Astrocyte (in vitro differentiated cells and primary cell): Measurements from ENCODE around the gene RAX. TPM values are rescaled to one million over a fixed set of nuclear protein-coding genes. Genes with fewer than 3 reads are reported as not detected.

Source experiments
- DNase-seq: peaks from one replicate; pipeline ENCODE4 v3.0.0-alpha.2; 2010; ENCODE audit warnings: low read depth
- FAIRE-seq: peaks from 2 replicates; lab custom pipeline; 2011; peaks lifted over from hg19 to GRCh38; lab: Jason Lieb, UNC
- H2AFZ ChIP-seq: 2 replicates; pipeline ENCODE4 v1.6.0; 2012; ENCODE audit warnings: low read depth, low read length, inconsistent platforms
- H3K27ac ChIP-seq: 2 replicates; pipeline ENCODE4 v1.5.1; 2011; ENCODE audit warnings: low read depth, low read length, inconsistent platforms
- H3K27me3 ChIP-seq: 2 replicates; pipeline ENCODE4 v1.6.0; 2011; ENCODE audit warnings: low read length, inconsistent platforms; ENCODE audit not compliant: insufficient read depth
- H3K36me3 ChIP-seq: 2 replicates; pipeline ENCODE4 v1.5.1; 2011; ENCODE audit warnings: low read length, inconsistent platforms; ENCODE audit not compliant: insufficient read depth
- H3K4me1 ChIP-seq: 2 replicates; pipeline ENCODE4 v1.5.1; 2011; ENCODE audit warnings: low read length, inconsistent platforms; ENCODE audit not compliant: insufficient read depth
- H3K4me2 ChIP-seq: 2 replicates; pipeline ENCODE4 v1.6.0; 2012; ENCODE audit warnings: low read length, inconsistent platforms
- H3K4me3 ChIP-seq: 2 replicates; pipeline ENCODE4 v1.5.1; 2011; ENCODE audit warnings: low read depth, mild to moderate bottlenecking, low read length, inconsistent platforms; ENCODE audit not compliant: insufficient read depth
- H3K79me2 ChIP-seq: 2 replicates; pipeline ENCODE4 v1.6.0; 2012; ENCODE audit warnings: mild to moderate bottlenecking, low read length, inconsistent platforms; ENCODE audit not compliant: insufficient read depth
- H3K9ac ChIP-seq: 2 replicates; pipeline ENCODE4 v1.6.0; 2012; ENCODE audit warnings: mild to moderate bottlenecking, low read length, inconsistent platforms
- H3K9me3 ChIP-seq: 2 replicates; pipeline ENCODE4 v1.5.1; 2012; ENCODE audit warnings: low read depth, mild to moderate bottlenecking, low read length, inconsistent platforms; ENCODE audit not compliant: insufficient read depth
- H4K20me1 ChIP-seq: 2 replicates; pipeline ENCODE4 v1.6.0; 2012; ENCODE audit warnings: low read length, inconsistent platforms; ENCODE audit not compliant: insufficient read depth
- H3K27ac Mint-ChIP-seq: one replicate; pipeline ENCODE4 v1.8.0; 2021; ENCODE audit warnings: mild to moderate bottlenecking, mixed read lengths; ENCODE audit not compliant: unreplicated experiment
- H3K27me3 Mint-ChIP-seq: one replicate; pipeline ENCODE4 v1.8.0; 2021; ENCODE audit warnings: low read depth, mixed read lengths; ENCODE audit not compliant: unreplicated experiment
- H3K36me3 Mint-ChIP-seq: one replicate; pipeline ENCODE4 v1.8.0; 2021; ENCODE audit warnings: low read depth, mixed read lengths; ENCODE audit not compliant: unreplicated experiment
- H3K4me1 Mint-ChIP-seq: one replicate; pipeline ENCODE4 v1.8.0; 2021; ENCODE audit warnings: low read depth, mixed read lengths; ENCODE audit not compliant: unreplicated experiment
- H3K4me3 Mint-ChIP-seq: one replicate; pipeline ENCODE4 v1.8.0; 2021; ENCODE audit warnings: mild to moderate bottlenecking, moderate library complexity, mixed read lengths; ENCODE audit not compliant: unreplicated experiment
- H3K9me3 Mint-ChIP-seq: one replicate; pipeline ENCODE4 v1.8.0; 2021; ENCODE audit warnings: mild to moderate bottlenecking, mixed read lengths; ENCODE audit not compliant: unreplicated experiment
- CTCF ChIP-seq: IDR thresholded peaks from 2 replicates; pipeline ENCODE4 v1.5.1; 2011; ENCODE audit warnings: low read depth, mild to moderate bottlenecking, inconsistent platforms, low read length, moderate library complexity; ENCODE audit not compliant: insufficient read depth
- EZH2 ChIP-seq: IDR thresholded peaks from 2 replicates; pipeline ENCODE4 v1.6.1; 2012; ENCODE audit warnings: mild to moderate bottlenecking, low read length, inconsistent platforms; ENCODE audit not compliant: insufficient read depth
- total RNA-seq: library from RNA; stranded (reverse); gene quantifications from 2 replicates; pipeline ENCODE4 v1.2.1, GENCODE V29; 2021

RAX gene
- total RNA-seq, 1 donor from 2014 or later = not detected

- no peaks in the 10 kb centered on the region for H3K79me2 ChIP-seq
- no peak overlapping the region for H3K4me3 ChIP-seq
- H3K36me3 ChIP-seq = no peaks in the 10 kb centered on the region
- H3K4me1 Mint-ChIP-seq = no peaks in the 10 kb centered on the region
- peaks cover 14% of the 10 kb centered on the region for H3K9me3 Mint-ChIP-seq
- no peak for DNase-seq
- no peak overlapping the region for H3K9ac ChIP-seq
- H3K36me3 Mint-ChIP-seq = no peaks in the 10 kb centered on the region
- H4K20me1 ChIP-seq = peaks cover 5% of the 10 kb centered on the region
- H3K4me2 ChIP-seq = peak overlapping the region; percentile 57
- H3K27ac ChIP-seq = no peak overlapping the region
- H2AFZ ChIP-seq = peak overlapping the region; percentile 19
- FAIRE-seq = no peak
- H3K27ac Mint-ChIP-seq = no peak overlapping the region
- peaks cover 4% of the 10 kb centered on the region for H3K9me3 ChIP-seq
- peaks cover 3% of the 10 kb centered on the region for H3K4me1 ChIP-seq
- TF ChIP-seq EZH2 (no peak), CTCF (no peak)
- peaks cover 95% of the 10 kb centered on the region for H3K27me3 ChIP-seq
- H3K27me3 Mint-ChIP-seq = peaks cover 83% of the 10 kb centered on the region
- H3K4me3 Mint-ChIP-seq = no peak overlapping the region
Measured at GRCh38 chr18:59271606-59272220, 1.5 kb downstream of the RAX start.

GRCh38 chr18:59270689-59271257 lies 2.5 kb downstream of the RAX start:
- Histone ChIP-seq H3K27me3 (peaks cover 95% of the 10 kb centered on the region), H2AFZ (no peak overlapping the region), H3K9ac (no peak overlapping the region), H3K4me3 (no peak overlapping the region), H4K20me1 (peaks cover 5% of the 10 kb centered on the region), H3K4me1 (peaks cover 3% of the 10 kb centered on the region), H3K9me3 (peaks cover 4% of the 10 kb centered on the region), H3K27ac (no peak overlapping the region), H3K36me3 (no peaks in the 10 kb centered on the region), H3K4me2 (no peak overlapping the region), H3K79me2 (no peaks in the 10 kb centered on the region)
- no peaks in the 10 kb centered on the region for H3K36me3 Mint-ChIP-seq
- no peaks in the 10 kb centered on the region for H3K4me1 Mint-ChIP-seq
- FAIRE-seq (no peak), DNase-seq (no peak)
- peaks cover 14% of the 10 kb centered on the region for H3K9me3 Mint-ChIP-seq
- no peak overlapping the region for H3K4me3 Mint-ChIP-seq
- peaks cover 83% of the 10 kb centered on the region for H3K27me3 Mint-ChIP-seq
- TF ChIP-seq EZH2 (peak; percentile 60), CTCF (no peak)
- no peak overlapping the region for H3K27ac Mint-ChIP-seq

- Histone ChIP-seq H3K27me3 (peaks cover 95% of the 10 kb centered on the region), H3K4me1 (peaks cover 3% of the 10 kb centered on the region), H2AFZ (peak overlapping the region; percentile 26), H3K27ac (no peak overlapping the region), H4K20me1 (peaks cover 5% of the 10 kb centered on the region), H3K4me2 (peak overlapping the region; percentile 60), H3K9me3 (peaks cover 4% of the 10 kb centered on the region), H3K4me3 (no peak overlapping the region), H3K79me2 (no peaks in the 10 kb centered on the region), H3K36me3 (no peaks in the 10 kb centered on the region), H3K9ac (no peak overlapping the region)
- Mint-ChIP-seq H3K4me3 (peak overlapping the region; percentile 12), H3K27ac (no peak overlapping the region), H3K36me3 (no peaks in the 10 kb centered on the region), H3K4me1 (no peaks in the 10 kb centered on the region), H3K27me3 (peaks cover 81% of the 10 kb centered on the region), H3K9me3 (peaks cover 14% of the 10 kb centered on the region)
- DNase-seq (no peak), FAIRE-seq (no peak)
- TF ChIP-seq CTCF (no peak), EZH2 (no peak)
Measured at GRCh38 chr18:59269563-59270119, 3.6 kb downstream of the RAX start.
